GM21515 (cell line): ENCODE results near the gene FRMD4B.

Source experiments
- ATAC-seq: cut with Tn5 transposase; IDR thresholded peaks from one replicate; pipeline ENCODE4 v1.9.1; 2021; ENCODE audit not compliant: unreplicated experiment

FRMD4B gene

GRCh38 chr3:69406163-69406562 lies 20.3 kb upstream of the FRMD4B start:
- no peak for ATAC-seq

GRCh38 chr3:69405067-69405466 lies 19.2 kb upstream of the FRMD4B start:
- ATAC-seq: no peak

DNA sequence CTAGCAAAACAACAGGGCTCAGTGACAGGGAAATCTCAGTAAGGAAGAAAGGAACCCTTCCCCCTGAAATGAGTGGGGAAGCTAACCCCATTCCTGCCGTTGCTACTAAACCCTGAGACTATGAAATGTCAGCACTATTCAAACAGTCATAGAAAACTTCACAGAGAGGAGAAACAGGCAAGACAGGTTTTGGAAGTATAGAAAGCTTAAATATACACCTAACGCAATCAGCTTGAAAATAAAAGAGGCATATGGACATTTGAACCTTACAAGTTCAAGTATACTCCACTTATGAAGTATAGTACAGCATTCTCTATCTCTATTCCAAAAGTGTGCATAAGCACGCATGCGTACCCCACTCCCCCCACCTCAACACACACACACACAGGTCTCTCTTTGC lies 17.6 kb upstream of the FRMD4B start:
- no peak for ATAC-seq

DNA sequence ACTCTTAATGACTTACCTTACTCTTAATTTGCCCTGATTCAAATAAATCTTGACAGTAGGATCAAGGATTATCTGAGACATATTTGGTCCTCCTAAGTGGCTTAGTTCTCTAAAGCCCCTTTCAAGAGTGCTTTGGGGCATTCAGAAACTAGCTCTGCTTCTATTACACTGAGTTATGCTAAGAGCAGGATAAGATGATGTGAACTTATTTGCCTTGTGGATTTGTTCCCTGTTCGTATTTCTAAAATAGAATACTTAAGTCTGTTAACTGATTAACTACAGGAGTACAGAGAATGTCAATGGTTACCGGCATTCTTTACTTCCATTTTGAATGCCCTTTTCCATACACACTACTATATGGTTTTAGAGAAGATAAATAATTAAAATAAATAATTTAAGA lies 14.8 kb upstream of the FRMD4B start:
- ATAC-seq: no peak

GRCh38 chr3:69392850-69393249 lies 7.0 kb upstream of the FRMD4B start:
- no peak for ATAC-seq

- ATAC-seq: no peak
Observed at GRCh38 chr3:69392415-69392814, 6.5 kb upstream of the FRMD4B start.

DNA sequence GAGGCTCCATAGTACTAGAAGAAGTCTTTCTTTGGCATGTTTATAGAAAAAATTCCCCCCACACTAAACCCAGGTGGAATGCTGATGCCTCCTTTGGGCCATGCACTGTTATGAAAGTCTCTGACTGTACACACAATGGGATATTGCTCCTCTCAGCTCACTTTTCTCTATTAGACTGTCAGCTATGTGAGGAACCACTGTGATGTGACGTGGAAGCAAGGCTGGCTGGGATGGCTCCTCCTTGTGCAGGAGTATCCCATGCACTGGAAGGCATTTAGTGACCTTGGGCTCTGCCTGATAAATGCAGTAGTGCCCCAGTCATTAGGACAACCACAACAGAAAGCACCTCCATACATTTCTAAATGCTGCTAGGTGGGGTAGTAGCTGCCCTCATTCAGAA lies 5.7 kb upstream of the FRMD4B start:
- ATAC-seq: no peak

GRCh38 chr3:69390771-69391170 lies 4.9 kb upstream of the FRMD4B start:
- no peak for ATAC-seq

DNA sequence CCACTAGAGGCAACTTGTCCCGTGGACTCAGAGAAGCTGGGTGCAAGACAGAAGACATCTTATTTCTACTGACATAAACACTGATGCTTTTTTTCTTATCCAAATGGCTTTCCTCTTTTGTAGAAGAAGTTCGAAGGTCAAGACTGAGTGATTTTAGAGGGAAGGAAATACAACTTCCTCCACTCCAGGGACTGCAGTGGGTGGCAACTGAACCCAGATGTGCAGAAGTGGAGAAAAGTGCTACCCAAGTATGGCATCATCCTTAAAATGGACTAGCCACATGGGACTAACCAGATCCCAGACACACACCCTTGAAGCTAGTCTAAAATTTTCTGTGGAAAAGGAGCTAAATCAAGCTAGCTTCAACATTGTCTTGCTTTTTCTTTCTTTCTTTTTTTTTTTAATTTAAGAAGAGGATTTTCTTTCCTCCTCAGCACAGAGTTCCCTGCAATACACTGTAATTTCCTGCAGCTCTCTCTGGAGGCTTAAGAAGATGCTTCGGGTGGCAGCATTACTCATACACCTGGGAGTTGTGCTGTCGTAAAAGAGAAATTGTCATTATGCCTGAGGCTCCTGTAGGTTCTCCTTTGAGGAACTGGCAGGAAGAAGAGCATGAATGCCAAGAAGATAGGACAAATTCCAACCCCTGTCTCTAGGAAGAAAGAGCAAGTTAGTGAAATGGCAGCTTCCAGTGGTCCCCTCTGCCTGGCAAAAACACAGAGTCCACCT lies 3.8 kb upstream of the FRMD4B start:
- no peak for ATAC-seq

GRCh38 chr3:69388241-69388640 lies 2.4 kb upstream of the FRMD4B start:
- ATAC-seq: no peak

- no peak for ATAC-seq
Observed at GRCh38 chr3:69386556-69387385, 883 bp upstream of the FRMD4B start.

DNA sequence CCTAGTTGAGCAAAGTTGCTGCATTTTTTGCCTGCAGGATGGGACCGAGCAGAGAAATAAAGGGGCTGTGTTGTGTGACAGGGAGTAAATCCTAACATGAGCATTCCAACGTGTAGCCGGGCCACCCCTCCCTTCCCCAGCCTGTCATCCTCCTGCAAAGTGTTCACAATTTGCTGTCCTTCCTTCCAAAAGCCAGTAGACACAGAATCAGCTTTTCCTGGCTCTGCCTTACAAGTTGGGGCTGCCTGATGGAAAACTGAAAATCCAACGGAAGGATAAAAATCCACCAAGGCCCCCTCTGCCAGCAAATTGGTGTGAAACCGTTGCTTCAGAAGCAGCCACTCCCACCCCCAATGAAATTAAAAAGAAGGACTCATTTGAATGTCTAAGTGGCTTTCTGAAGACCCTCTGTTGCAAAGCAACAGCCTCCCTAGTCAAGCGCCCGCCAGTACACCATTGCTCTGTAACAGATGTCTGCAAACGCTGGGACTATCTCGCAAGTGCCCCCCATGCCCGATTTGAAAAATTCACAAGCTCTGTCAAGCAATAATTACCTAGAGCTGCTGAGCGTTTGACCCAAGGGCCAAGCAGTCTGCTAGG lies 665 bp downstream of the FRMD4B start:
- ATAC-seq: no peak

- ATAC-seq: no peak
Observed at GRCh38 chr3:69384326-69384725, 1.6 kb downstream of the FRMD4B start.

DNA sequence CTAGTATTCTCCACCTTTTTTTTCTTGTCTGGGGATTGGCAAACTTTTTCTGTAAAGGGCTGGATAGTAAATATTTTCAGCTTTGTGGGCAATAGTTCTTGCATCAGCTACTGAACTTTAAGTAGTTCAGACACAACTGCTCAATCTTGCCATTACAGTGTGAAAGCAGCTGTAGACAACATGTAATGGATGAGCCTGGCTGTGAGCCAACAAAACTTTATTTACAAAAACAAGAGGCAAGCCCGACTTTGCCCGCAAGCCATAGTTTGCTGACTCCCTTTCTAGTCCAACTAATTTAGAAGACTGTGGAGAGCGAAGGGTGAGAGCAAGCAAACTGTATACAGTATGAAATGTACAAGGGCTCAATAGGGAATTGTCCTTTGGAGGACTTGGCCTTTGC lies 6.2 kb downstream of the FRMD4B start:
- no peak for ATAC-seq

DNA sequence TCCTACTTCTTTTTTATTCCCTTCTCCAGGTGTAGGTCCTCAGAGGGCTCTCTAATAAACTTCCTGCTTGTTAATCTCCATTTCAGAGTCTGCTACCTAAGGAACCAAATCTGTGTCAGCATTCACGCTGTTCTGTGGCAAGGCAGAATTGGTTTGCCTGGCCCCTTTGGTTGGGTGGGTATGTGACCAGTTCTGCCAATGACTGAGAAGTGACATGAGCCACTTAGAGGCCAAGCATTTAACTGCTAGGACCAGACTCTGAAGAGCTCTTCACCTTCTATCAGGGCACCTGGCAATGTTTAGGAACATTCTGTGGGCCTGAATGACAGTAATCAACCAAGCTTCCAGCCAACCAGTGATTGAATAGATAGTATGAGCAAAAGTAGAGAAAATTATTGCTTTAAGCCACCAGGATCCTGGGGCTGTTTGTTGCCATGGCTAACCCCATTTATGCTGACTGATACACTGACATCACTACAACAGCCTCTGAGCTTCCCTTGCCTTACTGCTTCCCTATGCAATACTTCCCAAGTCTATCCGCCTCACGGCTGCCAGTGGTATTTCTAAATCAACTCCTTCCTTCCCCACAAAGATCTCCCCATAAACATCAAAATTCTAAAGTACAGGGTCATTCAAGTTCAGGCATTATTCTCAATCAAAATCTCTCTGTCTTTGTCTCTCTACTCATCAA lies 7.6 kb downstream of the FRMD4B start:
- no peak for ATAC-seq

- no peak for ATAC-seq
Observed at GRCh38 chr3:69377262-69377661, 8.6 kb downstream of the FRMD4B start.

DNA sequence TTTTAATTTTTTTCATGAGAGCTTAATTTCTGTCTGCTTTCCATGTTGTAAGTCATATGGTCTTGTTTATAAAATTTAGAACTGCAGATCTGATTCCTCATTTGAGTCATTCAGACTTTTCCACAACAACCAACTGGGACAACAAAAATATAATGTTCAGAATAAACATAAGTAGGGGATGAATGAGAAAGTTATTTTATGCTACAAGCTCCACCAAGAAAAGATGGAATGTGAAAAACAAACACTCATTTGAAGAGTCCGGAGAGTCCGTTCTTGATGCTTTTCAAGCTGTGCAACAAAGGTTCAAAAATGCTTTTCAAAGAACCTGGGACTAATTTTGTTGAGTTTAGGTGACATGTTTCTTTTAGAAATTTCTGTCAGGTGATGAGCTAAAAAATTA lies 9.2 kb downstream of the FRMD4B start:
- ATAC-seq: no peak

GRCh38 chr3:69371816-69372215 lies 14.1 kb downstream of the FRMD4B start:
- no peak for ATAC-seq

DNA sequence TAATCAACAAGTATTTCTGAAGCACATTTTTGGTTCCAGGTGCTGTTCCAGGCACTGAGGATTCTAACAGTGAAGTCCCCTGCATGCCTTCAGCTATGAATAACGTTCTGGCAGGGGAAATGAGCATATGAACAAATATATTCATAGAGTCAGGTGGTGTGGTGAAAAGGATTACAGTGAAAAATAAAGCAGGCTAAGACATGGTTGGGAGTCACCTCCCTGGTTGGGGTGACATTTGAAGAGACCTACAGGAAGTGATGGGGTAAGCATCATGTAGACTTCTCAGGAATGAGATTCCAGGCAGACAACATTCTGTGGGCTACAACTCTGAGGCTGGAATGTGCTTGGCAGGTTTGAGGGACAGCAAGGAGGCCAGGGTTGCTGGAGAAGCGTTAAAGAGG lies 15.0 kb downstream of the FRMD4B start:
- no peak for ATAC-seq

- no peak for ATAC-seq
Observed at GRCh38 chr3:69370156-69370883, 15.6 kb downstream of the FRMD4B start.
